ENCODE measurements around the gene PAPOLB. TPM values are rescaled to one million over a fixed set of nuclear protein-coding genes. Genes with fewer than 3 reads are reported as not detected.
"Not testable (repeated sequence)": the region's sequence is repeated elsewhere in the genome, so short reads cannot be mapped to it uniquely, and the experiment has no call there.

PAPOLB gene
- total RNA-seq, 1 donor from 2014 or later = 0.38 TPM

GRCh38 chr7:4895766-4896165 lies 33.9 kb upstream of the PAPOLB start:
- TF ChIP-seq CTCF (IDR thresholded peaks at IDR 0.05) = no peak
- ATAC-seq (no peak), DNase-seq (no peak)
- Histone ChIP-seq H3K36me3 (no peaks in the 10 kb centered on the region), H3K4me1 (no peaks in the 10 kb centered on the region), H3K27ac (no peak overlapping the region), H3K27me3 (no peaks in the 10 kb centered on the region), H3K9me3 (no peaks in the 10 kb centered on the region), H3K4me3 (no peak overlapping the region)
- intact Hi-C loops (cut with DNase I) = no loop called here

GRCh38 chr7:4894482-4894881 lies 32.7 kb upstream of the PAPOLB start:
- intact Hi-C loops (cut with DNase I) = no loop called here
- TF ChIP-seq CTCF (IDR thresholded peaks at IDR 0.05) = no peak
- Histone ChIP-seq H3K27ac (no peak overlapping the region), H3K27me3 (no peaks in the 10 kb centered on the region), H3K36me3 (no peaks in the 10 kb centered on the region), H3K4me3 (no peak overlapping the region), H3K9me3 (no peaks in the 10 kb centered on the region), H3K4me1 (no peaks in the 10 kb centered on the region)
- DNase-seq (no peak), ATAC-seq (no peak)

DNA sequence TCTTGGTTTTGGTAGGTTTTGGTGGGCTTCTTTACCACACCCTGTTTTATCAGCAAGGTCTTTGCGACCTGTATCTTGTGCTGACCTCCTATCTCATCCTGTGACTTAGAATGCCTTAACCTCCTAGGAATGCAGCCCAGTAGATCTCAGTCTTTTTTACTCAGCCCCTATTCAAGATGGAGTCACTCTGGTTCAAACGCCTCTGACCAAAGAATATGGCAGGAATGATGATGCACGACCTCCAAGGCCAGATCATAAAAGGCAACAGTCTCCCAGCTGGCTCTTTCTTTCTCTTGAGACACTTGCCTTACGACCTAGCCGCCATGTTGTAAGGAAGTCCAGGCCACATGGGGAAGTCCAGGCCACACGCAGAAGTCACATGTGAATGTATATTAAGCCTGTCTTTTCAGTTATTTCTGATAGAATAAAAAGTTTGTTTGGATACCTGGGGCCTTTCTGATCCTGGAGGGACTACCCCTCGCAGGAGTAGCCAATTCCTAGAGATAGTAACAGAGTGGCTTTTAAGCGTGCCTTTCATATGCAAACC lies 32.2 kb upstream of the PAPOLB start:
- DNase-seq = no peak
- Histone ChIP-seq H3K27ac (no peak overlapping the region), H3K9me3 (no peaks in the 10 kb centered on the region), H3K27me3 (no peaks in the 10 kb centered on the region), H3K36me3 (no peaks in the 10 kb centered on the region), H3K4me3 (no peak overlapping the region), H3K4me1 (no peaks in the 10 kb centered on the region)
- TF ChIP-seq CTCF (IDR thresholded peaks at IDR 0.05) = no peak
- no peak for ATAC-seq
- intact Hi-C loops (cut with DNase I) = no loop called here

DNA sequence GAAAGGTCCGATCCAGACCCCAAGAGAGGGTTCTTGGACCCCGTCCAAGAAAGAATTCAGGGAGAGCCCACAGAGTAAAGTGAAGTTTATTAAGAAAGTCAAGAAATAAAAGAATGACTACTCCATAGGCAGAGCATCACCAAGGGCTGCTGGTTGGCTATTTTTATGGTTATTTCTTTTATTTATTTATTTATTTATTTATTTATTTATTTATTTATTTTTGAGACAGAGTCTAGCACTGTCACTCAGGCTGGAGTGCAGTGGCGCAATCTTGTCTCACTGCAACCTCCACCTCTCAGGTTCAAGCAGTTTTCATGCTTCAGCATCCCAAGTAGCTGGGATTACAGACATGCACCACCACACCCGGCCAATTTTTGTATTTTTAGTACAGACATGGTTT lies 31.4 kb upstream of the PAPOLB start:
- H3K4me3 ChIP-seq; intact Hi-C loops (cut with DNase I); H3K27me3 ChIP-seq; H3K4me1 ChIP-seq; H3K9me3 ChIP-seq; ATAC-seq; H3K27ac ChIP-seq; H3K36me3 ChIP-seq; DNase-seq: not testable (repeated sequence)

- H3K4me1 ChIP-seq; H3K9me3 ChIP-seq; ATAC-seq; H3K36me3 ChIP-seq; H3K27ac ChIP-seq; H3K4me3 ChIP-seq; H3K27me3 ChIP-seq; DNase-seq; intact Hi-C loops (cut with DNase I): not testable (repeated sequence)
Measured at GRCh38 chr7:4891522-4891921, 29.7 kb upstream of the PAPOLB start.

GRCh38 chr7:4889682-4890081 lies 27.9 kb upstream of the PAPOLB start:
- no peak for ATAC-seq
- Histone ChIP-seq H3K36me3 (no peaks in the 10 kb centered on the region), H3K9me3 (no peaks in the 10 kb centered on the region), H3K27me3 (no peaks in the 10 kb centered on the region), H3K4me1 (no peaks in the 10 kb centered on the region), H3K4me3 (no peak overlapping the region), H3K27ac (no peak overlapping the region)
- no peak for TF ChIP-seq CTCF (IDR thresholded peaks at IDR 0.05)
- intact Hi-C loops (cut with DNase I) = loop anchor here (10.0 kb wide), 1 partner anchor 55 kb away; no protein-coding TSS in a partner anchor
- DNase-seq = no peak

GRCh38 chr7:4888161-4888560 lies 26.3 kb upstream of the PAPOLB start:
- intact Hi-C loops (cut with DNase I) = loop anchor here (10.0 kb wide), 1 partner anchor 53 kb away; no protein-coding TSS in a partner anchor
- no peak for ATAC-seq
- H3K9me3 ChIP-seq = no peaks in the 10 kb centered on the region

More at GRCh38 chr7:4888161-4888560, 26.3 kb upstream of the PAPOLB start:
- Histone ChIP-seq H3K4me1 (no peaks in the 10 kb centered on the region), H3K4me3 (no peak overlapping the region), H3K27ac (no peak overlapping the region), H3K36me3 (no peaks in the 10 kb centered on the region), H3K27me3 (no peaks in the 10 kb centered on the region)
- no peak for DNase-seq
- TF ChIP-seq CTCF (IDR thresholded peaks at IDR 0.05) = no peak
